ENCODE data around the gene CXXC5.

The CXXC5 gene

GRCh38 chr5:139683295-139684271, 35.4 kb downstream of the CXXC5 start:
- no peak for FAIRE-seq

GRCh38 chr5:139684350-139684880, 36.3 kb downstream of the CXXC5 start:
- FAIRE-seq: no peak

- FAIRE-seq: no peak
Observed at GRCh38 chr5:139684881-139685749, 37.0 kb downstream of the CXXC5 start.

- FAIRE-seq: no peak
Observed at GRCh38 chr5:139685886-139686285, 37.7 kb downstream of the CXXC5 start.

GRCh38 chr5:139686356-139686705, 38.2 kb downstream of the CXXC5 start:
- FAIRE-seq: no peak

- FAIRE-seq: no peak
Observed at GRCh38 chr5:139686706-139687441, 38.7 kb downstream of the CXXC5 start.

- FAIRE-seq: no peak
Observed at GRCh38 chr5:139687656-139688055, 39.5 kb downstream of the CXXC5 start.

- no peak for FAIRE-seq
Observed at GRCh38 chr5:139688088-139688702, 40.0 kb downstream of the CXXC5 start.

- FAIRE-seq: no peak
Observed at GRCh38 chr5:139688751-139689372, 40.7 kb downstream of the CXXC5 start.

GRCh38 chr5:139689631-139690063, 41.5 kb downstream of the CXXC5 start:
- FAIRE-seq: no peak

- FAIRE-seq: no peak
Observed at GRCh38 chr5:139690064-139690802, 42.1 kb downstream of the CXXC5 start.

- no peak for FAIRE-seq
Observed at GRCh38 chr5:139690803-139691629, 42.9 kb downstream of the CXXC5 start.

- FAIRE-seq: no peak
Observed at GRCh38 chr5:139692148-139692547, 44.0 kb downstream of the CXXC5 start.

GRCh38 chr5:139692679-139693308, 44.6 kb downstream of the CXXC5 start:
- FAIRE-seq: no peak

GRCh38 chr5:139693676-139694364, 45.7 kb downstream of the CXXC5 start:
- FAIRE-seq: no peak

- no peak for FAIRE-seq
Observed at GRCh38 chr5:139694556-139695177, 46.5 kb downstream of the CXXC5 start.

GRCh38 chr5:139695178-139695573, 47.0 kb downstream of the CXXC5 start:
- FAIRE-seq: no peak

- FAIRE-seq: no peak
Observed at GRCh38 chr5:139696167-139696893, 48.2 kb downstream of the CXXC5 start.

Measured in islet of Langerhans (tissue), 1 donor.